Endothelial cell of umbilical vein (primary cell): ENCODE measurements around the gene STIM1. TPM values are rescaled to one million over a fixed set of nuclear protein-coding genes. Genes with fewer than 3 reads are reported as not detected.

Experiments used
- BruUV-seq: library from RNA; stranded (reverse); fragments of 400-500 nt; replicated peaks from 2 replicates; lab custom pipeline; 2021; lab: Mats Ljungman, UMichigan
- CTCF ChIA-PET: fragments of 300-600, 350-600 bp; sonication (Branson Sonifier 250); formaldehyde crosslinking; loops from one replicate; lab custom pipeline; 2021; ENCODE audit warnings: antibody characterized with exemption, inconsistent platforms; lab: Charles Lee
- POLR2A ChIA-PET: fragments of 300-600, 350-600 bp; sonication (Branson Sonifier 250); formaldehyde crosslinking; loops from one replicate; lab custom pipeline; 2021; ENCODE audit warnings: antibody characterized with exemption, inconsistent platforms; lab: Charles Lee
- DNase-seq: peaks from one replicate; pipeline ENCODE4 v3.0.0-alpha.2; 2011; ENCODE audit warnings: low read depth, low spot score
- FAIRE-seq: peaks from 2 replicates; lab custom pipeline; 2011; peaks lifted over from hg19 to GRCh38; lab: Jason Lieb, UNC
- H2AFZ ChIP-seq: 2 replicates; pipeline ENCODE4 v1.6.0; 2012; ENCODE audit warnings: low read depth, low read length, control low read depth, inconsistent platforms
- H3K27ac ChIP-seq: 2 replicates; pipeline ENCODE4 v1.5.1; 2011; ENCODE audit warnings: low read depth, mild to moderate bottlenecking, control low read depth, low read length, moderate library complexity; ENCODE audit not compliant: insufficient read depth
- H3K27me3 ChIP-seq, 2 experiments: 2 replicates each; pipeline versions ENCODE4 v1.6.0 to v1.6.1; 2011; ENCODE audit warnings: low read length in 2 of 2, mixed read lengths in 1 of 2; ENCODE audit not compliant: control insufficient read depth in 2 of 2, insufficient read depth in 2 of 2
- H3K36me3 ChIP-seq, 2 experiments: 2 replicates in 1 of 2; 3 replicates in 1 of 2; pipeline ENCODE4 v1.5.1; 2011; ENCODE audit warnings: low read length in 2 of 2, mild to moderate bottlenecking in 1 of 2, moderate library complexity in 1 of 2; ENCODE audit not compliant: control insufficient read depth in 2 of 2, insufficient read depth in 2 of 2; ENCODE audit errors: extremely low read depth in 1 of 2
- H3K4me1 ChIP-seq: 3 replicates; pipeline ENCODE4 v1.5.1; 2011; ENCODE audit warnings: mild to moderate bottlenecking, low read length; ENCODE audit not compliant: control insufficient read depth, insufficient read depth; ENCODE audit errors: extremely low read depth
- H3K4me2 ChIP-seq: 2 replicates; pipeline ENCODE4 v1.6.1; 2011; ENCODE audit warnings: low read length, control low read depth, mixed read lengths; ENCODE audit not compliant: insufficient read depth
- H3K4me3 ChIP-seq, 3 experiments: fragments of 200-600 bp in 1 of 3; sonication (generic), shearing (Covaris generic) in 1 of 3; replicated peaks in 1 of 3; 2 replicates each; pipeline ENCODE4 v1.5.1; 2011 to 2016; ENCODE audit warnings: control low read depth in 3 of 3, low read length in 3 of 3, mild to moderate bottlenecking in 2 of 3, inconsistent platforms in 1 of 3, low read depth in 1 of 3, moderate library complexity in 1 of 3; ENCODE audit not compliant: insufficient read depth in 1 of 3
- H3K79me2 ChIP-seq: 2 replicates; pipeline ENCODE4 v1.6.0; 2012; ENCODE audit warnings: low read length, inconsistent platforms; ENCODE audit not compliant: control insufficient read depth, insufficient read depth
- H3K9ac ChIP-seq: replicated peaks from 2 replicates; pipeline ENCODE3; 2011; ENCODE audit warnings: low read length, control low read depth; ENCODE audit not compliant: insufficient read depth; ENCODE audit errors: extremely low read depth
- H3K9me1 ChIP-seq: replicated peaks from 3 replicates; pipeline ENCODE4 v1.6.0; 2011; ENCODE audit warnings: mild to moderate bottlenecking, low read length; ENCODE audit not compliant: control insufficient read depth, insufficient read depth; ENCODE audit errors: extremely low read depth
- H3K9me3 ChIP-seq: replicated peaks from 2 replicates; pipeline ENCODE4 v1.5.1; 2012; ENCODE audit warnings: low read length, inconsistent platforms; ENCODE audit not compliant: control insufficient read depth, insufficient read depth
- H4K20me1 ChIP-seq: replicated peaks from 2 replicates; pipeline ENCODE3; 2011; ENCODE audit warnings: mild to moderate bottlenecking, low read length; ENCODE audit not compliant: control insufficient read depth, insufficient read depth; ENCODE audit errors: extremely low read depth
- EZH2 ChIP-seq: IDR thresholded peaks from 2 replicates; pipeline ENCODE4 v1.6.1; 2012; ENCODE audit warnings: borderline replicate concordance, low read depth, mild to moderate bottlenecking, moderate library complexity, low read length, inconsistent platforms; ENCODE audit not compliant: severe bottlenecking
- FOS ChIP-seq: IDR thresholded peaks from 2 replicates; pipeline ENCODE4 v1.6.1; 2011; ENCODE audit warnings: mild to moderate bottlenecking, low read length, moderate library complexity, borderline replicate concordance; ENCODE audit not compliant: insufficient read depth
- GATA2 ChIP-seq: IDR thresholded peaks from 2 replicates; pipeline ENCODE4 v1.7.0; 2011; ENCODE audit warnings: low read depth, mild to moderate bottlenecking, moderate library complexity, mixed read lengths, low read length; ENCODE audit not compliant: insufficient read length, insufficient read depth
- JUN ChIP-seq: IDR thresholded peaks from 2 replicates; pipeline ENCODE4 v1.6.1; 2011; ENCODE audit warnings: borderline replicate concordance, low read depth; ENCODE audit not compliant: insufficient read length, insufficient read depth
- MAX ChIP-seq: IDR thresholded peaks from 2 replicates; pipeline ENCODE4 v1.6.1; 2011; ENCODE audit not compliant: insufficient read depth, insufficient read length
- MYC ChIP-seq: IDR thresholded peaks from one replicate; pipeline ENCODE4 v1.6.1; 2011; ENCODE audit warnings: mild to moderate bottlenecking, low read depth, low read length
- POLR2A ChIP-seq: IDR thresholded peaks from 2 replicates; pipeline ENCODE4 v1.6.1; 2012; ENCODE audit warnings: low read depth, mild to moderate bottlenecking, control low read depth, low read length
- POLR2AphosphoS5 ChIP-seq: IDR thresholded peaks from 2 replicates; pipeline ENCODE4 v1.6.1; 2012; ENCODE audit warnings: low read depth, mild to moderate bottlenecking, control low read depth, low read length, moderate library complexity; ENCODE audit not compliant: insufficient read depth
- dilution Hi-C: fragments of 300-500 bp; cut with MboI; formaldehyde crosslinking; loops from one replicate; pipeline ENCODE4 v1.15.0; 2019; ENCODE audit warnings: low sequenced_read_pairs; ENCODE audit not compliant: extremely low pct_ligation_motif_present
- intact Hi-C: fragments of 100-400 bp; cut with micrococcal nuclease; formaldehyde crosslinking; loops from one replicate; pipeline ENCODE4 v1.10.0; 2022
- polyA plus RNA-seq, 4 experiments: library from polyadenylated mRNA; depleted of rRNA in 3 of 4; stranded (reverse) in 3 of 4; unstranded in 1 of 4; fragments of >200 nt; gene quantifications; 2 replicates each; pipeline versions ENCODE4 v1.2.1 to v1.2.3, GENCODE V29; 2011 to 2012; ENCODE audit warnings: missing spikeins in 1 of 4
- total RNA-seq: library from RNA; stranded (reverse); gene quantifications from 2 replicates; pipeline ENCODE4 v1.2.3, GENCODE V29; 2021
- TF ChIP-seq, protein P1 (sequence below), 2 donors: IDR thresholded peaks; 1 replicate in 1 of 2; 2 replicates in 1 of 2; pipeline ENCODE4 v1.5.1; 2011; ENCODE audit warnings: low read length in 2 of 2, mild to moderate bottlenecking in 2 of 2, moderate library complexity in 2 of 2, control low read depth in 1 of 2, inconsistent platforms in 1 of 2, low read depth in 1 of 2; ENCODE audit not compliant: insufficient read depth in 1 of 2; ENCODE audit errors: extremely low read depth in 1 of 2

Gene STIM1
- total and polyA plus RNA-seq, 2 donors (not counting 3 experiments of a cell fraction or from before 2014, with no cell fraction given), result 32.7 to 33.4 TPM

DNA sequence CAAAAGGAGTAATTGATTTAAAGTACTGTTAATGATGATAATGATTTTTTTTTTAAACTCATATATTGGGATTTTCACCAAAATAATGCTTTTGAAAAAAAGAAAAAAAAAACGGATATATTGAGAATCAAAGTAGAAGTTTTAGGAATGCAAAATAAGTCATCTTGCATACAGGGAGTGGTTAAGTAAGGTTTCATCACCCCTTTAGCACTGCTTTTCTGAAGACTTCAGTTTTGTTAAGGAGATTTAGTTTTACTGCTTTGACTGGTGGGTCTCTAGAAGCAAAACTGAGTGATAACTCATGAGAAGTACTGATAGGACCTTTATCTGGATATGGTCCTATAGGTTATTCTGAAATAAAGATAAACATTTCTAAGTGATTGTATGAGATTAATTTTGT is 283.0 kb downstream of the STIM1 start:
- Histone ChIP-seq H3K4me1 (peaks cover 22% of the 10 kb centered on the region), H3K9ac (no peak overlapping the region), H3K4me3 (no peak overlapping the region), H3K4me2 (no peak overlapping the region), H3K27ac (no peak overlapping the region), H2AFZ (no peak overlapping the region), H3K36me3 (peaks cover 0 to 3% of the 10 kb centered on the region in 2 experiments), H3K9me3 (no peaks in the 10 kb centered on the region), H4K20me1 (no peaks in the 10 kb centered on the region), H3K9me1 (no peaks in the 10 kb centered on the region), H3K27me3 (no peaks in the 10 kb centered on the region), H3K79me2 (no peaks in the 10 kb centered on the region)
- intact Hi-C loops (no loop called here), dilution Hi-C loops (no loop called here)
- ChIA-PET POLR2A (no interaction called here), CTCF (no interaction called here)
- TF ChIP-seq JUN, result no peak
- no peak for TF ChIP-seq FOS
- TF ChIP-seq GATA2, result no peak
- TF ChIP-seq EZH2, result no peak
- no peak for TF ChIP-seq MYC
- no peak for TF ChIP-seq POLR2A
- TF ChIP-seq, protein P1, sequence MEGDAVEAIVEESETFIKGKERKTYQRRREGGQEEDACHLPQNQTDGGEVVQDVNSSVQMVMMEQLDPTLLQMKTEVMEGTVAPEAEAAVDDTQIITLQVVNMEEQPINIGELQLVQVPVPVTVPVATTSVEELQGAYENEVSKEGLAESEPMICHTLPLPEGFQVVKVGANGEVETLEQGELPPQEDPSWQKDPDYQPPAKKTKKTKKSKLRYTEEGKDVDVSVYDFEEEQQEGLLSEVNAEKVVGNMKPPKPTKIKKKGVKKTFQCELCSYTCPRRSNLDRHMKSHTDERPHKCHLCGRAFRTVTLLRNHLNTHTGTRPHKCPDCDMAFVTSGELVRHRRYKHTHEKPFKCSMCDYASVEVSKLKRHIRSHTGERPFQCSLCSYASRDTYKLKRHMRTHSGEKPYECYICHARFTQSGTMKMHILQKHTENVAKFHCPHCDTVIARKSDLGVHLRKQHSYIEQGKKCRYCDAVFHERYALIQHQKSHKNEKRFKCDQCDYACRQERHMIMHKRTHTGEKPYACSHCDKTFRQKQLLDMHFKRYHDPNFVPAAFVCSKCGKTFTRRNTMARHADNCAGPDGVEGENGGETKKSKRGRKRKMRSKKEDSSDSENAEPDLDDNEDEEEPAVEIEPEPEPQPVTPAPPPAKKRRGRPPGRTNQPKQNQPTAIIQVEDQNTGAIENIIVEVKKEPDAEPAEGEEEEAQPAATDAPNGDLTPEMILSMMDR (IDR thresholded peaks at IDR 0.05; ENCODE audit: extremely low read depth in 1 of 2, insufficient read depth in 1 of 2, low read depth in 1 of 2, low read length in 2 of 2), result no peak
- no peak for TF ChIP-seq MAX
- TF ChIP-seq POLR2AphosphoS5, result no peak
- no TSS peak for BruUV-seq
- DNase-seq (no peak), FAIRE-seq (no peak)
